Activated CD8-positive, alpha-beta T cell treated with anti-CD3 and anti-CD28 coated beads for 36 hours (primary cell): ENCODE data around the gene PURB. TPM values are rescaled to one million over a fixed set of nuclear protein-coding genes. Genes with fewer than 3 reads are reported as not detected.

Experiments used
- ATAC-seq: fragments of 200-7000 bp; cut with Tn5 transposase; one replicate; pipeline ENCODE4 v1.10.0; 2021; ENCODE audit warnings: mild to moderate bottlenecking, moderate library complexity
- CTCF ChIA-PET: fragments of 350-600 bp; sonication (Branson Sonifier 250); formaldehyde crosslinking; loops from one replicate; lab custom pipeline; 2021; ENCODE audit warnings: antibody characterized with exemption; lab: Charles Lee
- POLR2A ChIA-PET: fragments of 350-600 bp; sonication (Branson Sonifier 250); formaldehyde crosslinking; loops from one replicate; lab custom pipeline; 2021; ENCODE audit warnings: antibody characterized with exemption; lab: Charles Lee
- DNase-seq: peaks from one replicate; pipeline ENCODE4 v3.0.0-alpha.2; 2020
- H3K27ac Mint-ChIP-seq: one replicate; pipeline ENCODE4 v1.8.0; 2021; ENCODE audit warnings: mild to moderate bottlenecking, mixed read lengths
- H3K27me3 Mint-ChIP-seq: one replicate; pipeline ENCODE4 v1.8.0; 2021; ENCODE audit warnings: mixed read lengths
- H3K36me3 Mint-ChIP-seq: one replicate; pipeline ENCODE4 v1.8.0; 2021; ENCODE audit warnings: low read depth, mixed read lengths
- H3K4me1 Mint-ChIP-seq: one replicate; pipeline ENCODE4 v1.8.0; 2021; ENCODE audit warnings: low read depth, mixed read lengths
- H3K4me3 Mint-ChIP-seq: one replicate; pipeline ENCODE4 v1.8.0; 2021; ENCODE audit warnings: mild to moderate bottlenecking, moderate library complexity, mixed read lengths
- H3K9me3 Mint-ChIP-seq: one replicate; pipeline ENCODE4 v1.8.0; 2021; ENCODE audit warnings: mixed read lengths
- CTCF ChIP-seq: fragments of 200-600 bp; IDR thresholded peaks from one replicate; pipeline ENCODE4 v1.8.0; 2022; ENCODE audit warnings: antibody characterized with exemption, mild to moderate bottlenecking
- intact Hi-C: fragments of 100-400 bp; cut with micrococcal nuclease; formaldehyde crosslinking; loops from one replicate; pipeline ENCODE4 v1.10.0; 2022
- total RNA-seq, 2 experiments: library from RNA; stranded (reverse); gene quantifications; one replicate each; pipeline ENCODE4 v1.2.3, GENCODE V29; 2021

PURB gene
- total RNA-seq, 2 experiments from 2014 or later, result 20.5 to 21.0 TPM

GRCh38 chr7:44921607-44922350 lies 36.4 kb upstream of the PURB start:
- POLR2A ChIA-PET, result interaction anchor here (1.0 to 4.5 kb wide), 5 partner anchors 37 to 74 kb away, joined by 3 to 25 read pairs (median 5); partner anchors contain the start of genes H2AZ2 and PURB
- DNase-seq, result peak; percentile 99
- CTCF ChIA-PET, result interaction anchor here (0.5 to 10.5 kb wide), 14 partner anchors 9 to 124 kb away, joined by 3 to 199 read pairs (median 4); partner anchors contain the start of gene H2AZ2
- Mint-ChIP-seq H3K4me3 (no peak overlapping the region), H3K4me1 (peaks cover 16% of the 10 kb centered on the region), H3K27me3 (peaks cover under 1% of the 10 kb centered on the region), H3K27ac (peak overlapping the region; percentile 63), H3K9me3 (no peaks in the 10 kb centered on the region), H3K36me3 (no peaks in the 10 kb centered on the region)
- intact Hi-C loops, result loop anchor here (1.0 to 5.0 kb wide), 2 partner anchors 34 to 64 kb away; partner anchors contain the start of gene PURB
- peak; percentile 99 for ATAC-seq
- peak; percentile 88 for TF ChIP-seq CTCF

GRCh38 chr7:44920119-44920518 lies 34.8 kb upstream of the PURB start:
- Mint-ChIP-seq H3K27me3 (no peaks in the 10 kb centered on the region), H3K9me3 (no peaks in the 10 kb centered on the region), H3K27ac (peak overlapping the region; percentile 52), H3K4me3 (no peak overlapping the region), H3K36me3 (no peaks in the 10 kb centered on the region), H3K4me1 (peaks cover 21% of the 10 kb centered on the region)
- TF ChIP-seq CTCF, result no peak
- ChIA-PET CTCF (interaction anchor here (0.7 to 10.5 kb wide), 7 partner anchors 34 to 216 kb away, joined by 3 to 199 read pairs (median 4); partner anchors contain the start of genes H2AZ2 and PURB), POLR2A (interaction anchor here (1.0 to 4.5 kb wide), 6 partner anchors 24 to 89 kb away, joined by 3 to 25 read pairs (median 5); partner anchors contain the start of genes H2AZ2 and PURB)
- DNase-seq, result no peak
- no peak for ATAC-seq
- intact Hi-C loops, result loop anchor here (5.0 kb wide), 1 partner anchor 33 kb away; the partner anchor contains the start of gene PURB

- peaks cover 36% of the 10 kb centered on the region for H3K4me1 Mint-ChIP-seq
- H3K27me3 Mint-ChIP-seq, result no peaks in the 10 kb centered on the region
- intact Hi-C loops, result no loop called here
- no peaks in the 10 kb centered on the region for H3K36me3 Mint-ChIP-seq
- TF ChIP-seq CTCF, result no peak
- H3K4me3 Mint-ChIP-seq, result no peak overlapping the region
- ChIA-PET POLR2A (interaction anchor here (0.8 to 3.6 kb wide), 3 partner anchors 27 to 116 kb away, joined by 3 to 15 read pairs (median 3); partner anchors contain the start of gene PURB), CTCF (interaction anchor here (1.1 to 10.5 kb wide), 2 partner anchors 66 to 218 kb away, joined by 3 to 199 read pairs; partner anchors contain the start of gene H2AZ2)
- ATAC-seq (no peak), DNase-seq (no peak)
- no peak overlapping the region for H3K27ac Mint-ChIP-seq
- H3K9me3 Mint-ChIP-seq, result no peaks in the 10 kb centered on the region
Observed at GRCh38 chr7:44918029-44918428, 32.7 kb upstream of the PURB start.

GRCh38 chr7:44917465-44917864 lies 32.1 kb upstream of the PURB start:
- POLR2A ChIA-PET, result interaction anchor here (0.9 to 3.6 kb wide), 2 partner anchors 32 to 115 kb away, joined by 3 to 15 read pairs; partner anchors contain the start of gene PURB

More at GRCh38 chr7:44917465-44917864, 32.1 kb upstream of the PURB start:
- H3K36me3 Mint-ChIP-seq, result no peaks in the 10 kb centered on the region
- H3K9me3 Mint-ChIP-seq, result no peaks in the 10 kb centered on the region
- H3K27ac Mint-ChIP-seq, result no peak overlapping the region
- H3K27me3 Mint-ChIP-seq, result no peaks in the 10 kb centered on the region
- CTCF ChIA-PET, result interaction anchor here (1.1 to 10.5 kb wide), 2 partner anchors 66 to 219 kb away, joined by 3 to 199 read pairs; partner anchors contain the start of gene H2AZ2
- ATAC-seq (no peak), DNase-seq (no peak)
- no peak for TF ChIP-seq CTCF
- intact Hi-C loops, result no loop called here
- peaks cover 36% of the 10 kb centered on the region for H3K4me1 Mint-ChIP-seq
- no peak overlapping the region for H3K4me3 Mint-ChIP-seq
